Cardiac atrium fibroblast (primary cell): ENCODE measurements around the gene SLC10A2. TPM values are rescaled to one million over a fixed set of nuclear protein-coding genes. Genes with fewer than 3 reads are reported as not detected.

Source experiments
- total RNA-seq: library from RNA; depleted of rRNA; stranded (reverse); fragments of >200 nt; gene quantifications from 2 replicates; pipeline ENCODE4 v1.2.3, GENCODE V29; 2015

The SLC10A2 gene
- total RNA-seq, result not detected in 2 replicates

DNA sequence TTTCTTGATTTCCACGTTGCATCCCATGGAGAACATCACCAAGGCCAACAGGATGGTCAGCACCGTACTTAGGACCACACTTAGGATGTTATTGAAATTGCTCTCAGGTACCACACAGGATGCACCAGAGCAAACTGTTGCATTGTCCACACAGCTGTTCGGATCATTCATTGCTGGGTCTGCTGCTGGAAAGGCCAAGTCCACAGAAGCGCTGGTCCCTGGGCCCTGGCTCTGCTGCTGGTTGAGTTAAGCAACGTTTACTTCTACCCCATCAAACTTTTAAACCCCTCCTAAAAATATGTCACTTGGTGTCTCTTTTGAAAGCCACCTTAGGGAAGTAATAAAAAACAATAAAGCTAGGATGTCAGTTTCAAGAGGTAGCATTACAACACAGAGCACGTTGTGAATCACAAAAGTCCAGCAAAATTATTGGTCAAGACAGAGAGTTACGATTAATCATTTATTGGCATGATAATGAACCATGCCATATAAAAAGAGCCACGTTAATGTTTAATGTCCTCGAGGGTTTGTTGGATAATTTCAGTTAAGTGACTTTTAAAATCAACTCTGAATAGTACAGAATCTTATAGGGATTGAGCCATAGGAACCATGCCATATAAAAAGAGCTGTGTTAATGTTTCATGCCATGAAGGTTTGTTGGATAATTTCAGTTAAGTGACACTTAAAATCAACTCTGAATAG lies at the start of gene SLC10A2:
SLC10A2 (minus strand) TSS at position 339 of the 702 bp plus-strand sequence; CDS start at position 171, 168 bp downstream.

Other genes with a start within 250 kb of the SLC10A2 start
- gene ERCC5, start 220.4 kb downstream of the SLC10A2 start, total RNA-seq, result 36.3 and 42.0 TPM in 2 replicates